ENCODE results near the gene RAE1.

DNA sequence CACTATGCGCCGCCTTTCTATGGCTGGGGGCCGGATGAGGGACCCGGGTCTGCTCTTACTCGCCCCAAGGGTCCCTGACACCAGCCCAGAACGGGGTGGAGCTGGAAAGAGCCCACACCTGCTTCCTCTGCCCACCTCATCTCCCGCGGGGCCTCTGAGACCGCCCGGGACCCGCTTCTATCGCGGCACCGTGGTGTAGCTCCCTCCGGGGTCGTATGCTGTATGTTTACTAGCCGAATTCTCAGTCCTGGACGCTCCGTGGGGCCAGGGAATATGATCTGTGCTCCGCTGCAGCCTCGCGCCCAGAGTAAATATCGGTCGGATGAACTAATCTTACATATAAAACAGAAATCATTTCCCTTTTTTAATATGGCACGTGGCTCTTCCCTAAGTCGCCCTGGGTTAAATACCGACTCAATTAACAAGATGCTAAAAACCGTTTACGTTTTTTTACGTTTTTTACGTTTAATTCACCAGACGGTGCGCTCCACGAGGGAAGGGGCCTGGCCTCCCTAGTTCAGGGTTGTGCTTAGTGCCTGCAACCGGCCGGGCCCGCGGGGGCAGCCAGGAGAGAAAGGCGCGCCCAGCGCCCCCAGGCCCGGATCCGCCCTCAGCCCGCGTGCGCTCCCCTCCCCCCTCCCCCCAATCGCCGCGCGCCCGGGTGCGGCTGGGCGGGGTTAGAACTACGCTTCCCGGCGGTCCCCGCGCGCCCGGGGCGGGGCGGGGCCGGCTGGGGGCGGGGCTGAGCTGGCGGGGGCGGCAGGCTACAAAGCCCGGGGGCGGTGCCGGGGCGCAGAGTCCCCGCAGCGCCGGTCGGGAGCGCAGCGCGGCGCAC lies 39.8 kb downstream of the RAE1 start, which contains the start of gene RBM38:
- TF ChIP-seq POLR2A (IDR thresholded peaks at IDR 0.05), result no peak
- TF ChIP-seq, protein P1, sequence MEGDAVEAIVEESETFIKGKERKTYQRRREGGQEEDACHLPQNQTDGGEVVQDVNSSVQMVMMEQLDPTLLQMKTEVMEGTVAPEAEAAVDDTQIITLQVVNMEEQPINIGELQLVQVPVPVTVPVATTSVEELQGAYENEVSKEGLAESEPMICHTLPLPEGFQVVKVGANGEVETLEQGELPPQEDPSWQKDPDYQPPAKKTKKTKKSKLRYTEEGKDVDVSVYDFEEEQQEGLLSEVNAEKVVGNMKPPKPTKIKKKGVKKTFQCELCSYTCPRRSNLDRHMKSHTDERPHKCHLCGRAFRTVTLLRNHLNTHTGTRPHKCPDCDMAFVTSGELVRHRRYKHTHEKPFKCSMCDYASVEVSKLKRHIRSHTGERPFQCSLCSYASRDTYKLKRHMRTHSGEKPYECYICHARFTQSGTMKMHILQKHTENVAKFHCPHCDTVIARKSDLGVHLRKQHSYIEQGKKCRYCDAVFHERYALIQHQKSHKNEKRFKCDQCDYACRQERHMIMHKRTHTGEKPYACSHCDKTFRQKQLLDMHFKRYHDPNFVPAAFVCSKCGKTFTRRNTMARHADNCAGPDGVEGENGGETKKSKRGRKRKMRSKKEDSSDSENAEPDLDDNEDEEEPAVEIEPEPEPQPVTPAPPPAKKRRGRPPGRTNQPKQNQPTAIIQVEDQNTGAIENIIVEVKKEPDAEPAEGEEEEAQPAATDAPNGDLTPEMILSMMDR (IDR thresholded peaks at IDR 0.05), result no peak

All from esophagus squamous epithelium (tissue), 4 donors.